Trophoblast cell (in vitro differentiated cells and primary cell): ENCODE data around the gene SLC16A8.

Experiments
- DNase-seq, 2 donors: peaks; one replicate each; pipeline ENCODE4 v3.0.0-alpha.2; 2016
- H2AFZ ChIP-seq: 2 replicates; pipeline ENCODE4 v1.6.1; 2013; ENCODE audit warnings: low read length, moderate library complexity, mild to moderate bottlenecking; ENCODE audit not compliant: insufficient read depth, poor library complexity
- H2AK5ac ChIP-seq: 2 replicates; pipeline ENCODE4 v1.6.1; 2013; ENCODE audit warnings: mild to moderate bottlenecking, low read length
- H2BK120ac ChIP-seq: 2 replicates; pipeline ENCODE4 v1.6.1; 2013; ENCODE audit warnings: low read length, mild to moderate bottlenecking, moderate library complexity; ENCODE audit not compliant: insufficient read depth, poor library complexity
- H2BK12ac ChIP-seq: 2 replicates; pipeline ENCODE4 v1.6.1; 2013; ENCODE audit warnings: mild to moderate bottlenecking, low read length, moderate library complexity
- H2BK5ac ChIP-seq: 2 replicates; pipeline ENCODE4 v1.6.1; 2013; ENCODE audit warnings: low read length, low read depth, moderate library complexity, mild to moderate bottlenecking; ENCODE audit not compliant: poor library complexity
- H3K14ac ChIP-seq: 2 replicates; pipeline ENCODE4 v1.6.1; 2013; ENCODE audit warnings: mild to moderate bottlenecking, low read length
- H3K18ac ChIP-seq: 2 replicates; pipeline ENCODE4 v1.6.1; 2013; ENCODE audit warnings: mild to moderate bottlenecking, low read length
- H3K23ac ChIP-seq: 2 replicates; pipeline ENCODE4 v1.6.1; 2013; ENCODE audit warnings: low read length
- H3K27ac ChIP-seq: 2 replicates; pipeline ENCODE4 v1.5.1; 2013; ENCODE audit warnings: low read depth, mild to moderate bottlenecking, inconsistent platforms, low read length, moderate library complexity
- H3K27me3 ChIP-seq: 2 replicates; pipeline ENCODE4 v1.6.1; 2013; ENCODE audit warnings: inconsistent platforms, mild to moderate bottlenecking, low read length, moderate library complexity; ENCODE audit not compliant: insufficient read depth
- H3K36me3 ChIP-seq, 2 experiments: 1 replicate in 1 of 2; 2 replicates in 1 of 2; pipeline ENCODE4 v1.6.1; 2013; ENCODE audit warnings: low read length in 2 of 2, mild to moderate bottlenecking in 2 of 2, moderate library complexity in 1 of 2; ENCODE audit not compliant: insufficient read depth in 2 of 2, control insufficient read depth in 1 of 2
- H3K4ac ChIP-seq: 2 replicates; pipeline ENCODE4 v1.6.1; 2013; ENCODE audit warnings: low read depth, mild to moderate bottlenecking, low read length, moderate library complexity
- H3K4me1 ChIP-seq, 2 experiments: 1 replicate in 1 of 2; 2 replicates in 1 of 2; pipeline ENCODE4 v1.6.1; 2013; ENCODE audit warnings: low read length in 2 of 2, mild to moderate bottlenecking in 2 of 2, moderate library complexity in 1 of 2; ENCODE audit not compliant: insufficient read depth in 2 of 2, control insufficient read depth in 1 of 2
- H3K4me2 ChIP-seq: 2 replicates; pipeline ENCODE4 v1.6.1; 2013; ENCODE audit warnings: inconsistent platforms, mild to moderate bottlenecking, low read length, moderate library complexity
- H3K4me3 ChIP-seq: 2 replicates; pipeline ENCODE4 v1.5.1; 2013; ENCODE audit warnings: mild to moderate bottlenecking, low read depth, low read length, inconsistent platforms
- H3K79me1 ChIP-seq: one replicate; pipeline ENCODE4 v1.6.1; 2013; ENCODE audit warnings: low read length
- H3K79me2 ChIP-seq: 2 replicates; pipeline ENCODE4 v1.6.1; 2013; ENCODE audit warnings: low read length, mild to moderate bottlenecking; ENCODE audit not compliant: control insufficient read depth, insufficient read depth, poor library complexity
- H3K9ac ChIP-seq: 2 replicates; pipeline ENCODE4 v1.6.1; 2013; ENCODE audit warnings: mild to moderate bottlenecking, low read length
- H3K9me3 ChIP-seq: 2 replicates; pipeline ENCODE4 v1.6.1; 2013; ENCODE audit warnings: low read depth, mild to moderate bottlenecking, control low read depth, inconsistent platforms, low read length; ENCODE audit not compliant: insufficient read depth
- H4K12ac ChIP-seq: 2 replicates; pipeline ENCODE4 v1.6.1; 2013; ENCODE audit warnings: low read depth, mild to moderate bottlenecking, low read length, moderate library complexity
- H4K8ac ChIP-seq: 2 replicates; pipeline ENCODE4 v1.6.1; 2013; ENCODE audit warnings: low read depth, mild to moderate bottlenecking, low read length, moderate library complexity
- H4K91ac ChIP-seq: one replicate; pipeline ENCODE4 v1.6.1; 2013; ENCODE audit warnings: low read depth, mild to moderate bottlenecking, low read length, moderate library complexity
- WGBS: extraction: QIAGEN DNeasy Blood & Tissue Kit; methylation state at CpG from one replicate; pipeline ENCODE4 v1.1.7; 2013; ENCODE audit warnings: missing lambda C conversion rate; ENCODE audit not compliant: insufficient read length, insufficient coverage; ENCODE audit errors: extremely low coverage; 5-methylcytosine and 5-hydroxymethylcytosine counted together

SLC16A8 gene

DNA sequence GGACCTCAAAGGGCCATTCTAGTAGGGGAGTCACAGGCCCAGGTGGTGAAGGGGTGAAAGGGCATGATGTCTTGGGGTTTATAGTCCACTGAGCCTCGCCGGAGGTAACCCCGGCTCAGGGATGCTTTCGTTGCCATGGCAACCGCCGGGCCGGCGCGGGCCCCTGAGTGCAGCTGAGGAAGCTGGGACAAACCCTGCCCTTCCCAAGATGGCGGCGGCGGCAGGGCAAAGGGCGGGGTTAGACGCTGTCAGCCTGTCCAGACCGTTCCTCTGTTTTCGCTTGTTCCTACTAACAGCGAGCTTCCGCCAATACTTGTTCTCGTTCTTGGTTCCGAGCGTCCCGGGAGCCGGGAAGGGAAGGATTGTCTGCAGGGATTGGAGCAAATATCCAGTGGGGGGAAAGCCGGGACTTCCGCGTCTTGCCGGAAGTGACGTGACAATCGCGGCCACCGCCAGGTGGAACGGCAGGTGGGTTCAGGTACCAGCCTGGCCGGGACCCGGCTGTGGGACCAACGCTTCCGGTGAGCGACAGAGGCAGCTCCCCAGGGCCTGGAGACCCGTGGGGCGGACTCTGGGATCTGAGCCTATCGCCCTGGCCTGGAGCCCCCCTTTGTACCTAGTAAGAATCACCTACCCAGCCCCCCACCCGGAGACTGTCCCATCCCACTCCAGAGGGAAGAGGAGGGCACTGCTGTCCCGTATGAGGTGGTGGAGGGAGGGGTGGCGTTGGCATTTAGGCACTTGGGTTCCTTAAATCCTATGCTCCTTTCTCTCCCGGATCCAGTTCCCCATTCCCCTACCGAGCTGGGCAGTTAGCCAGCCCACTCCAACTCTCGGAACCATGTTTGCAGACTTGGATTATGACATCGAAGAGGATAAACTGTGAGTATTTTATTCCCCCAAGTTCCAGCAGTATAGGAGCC lies 26.8 kb downstream of the SLC16A8 start, which contains the start of gene PICK1:
Gene PICK1, plus strand, starts transcription at position 436 of the 923 bp plus-strand sequence. Its CDS starts 406 bp downstream, at position 842.
- Histone ChIP-seq H3K4me2 (peak within 1 kb of the TSS; percentile 49), H4K91ac (peak within 1 kb of the TSS; percentile 91), H3K9ac (peak within 1 kb of the TSS; percentile 50), H2AFZ (peak within 1 kb of the TSS; percentile 86), H2BK5ac (peak within 1 kb of the TSS; percentile 86), H3K79me1 (peaks cover 6% of the 10 kb centered on the region), H3K18ac (peak within 1 kb of the TSS; percentile 64), H2BK12ac (no peak within 1 kb of the TSS), H3K27me3 (no peaks in the 10 kb centered on the region), H3K36me3 (peaks cover 13% of the 10 kb centered on the region in 2 experiments), H4K12ac (peak within 1 kb of the TSS; percentile 79), H3K4me1 (peaks cover 2 to 9% of the 10 kb centered on the region in 2 experiments), H3K4ac (peak within 1 kb of the TSS; percentile 66), H3K14ac (peak within 1 kb of the TSS; percentile 67), H4K8ac (peak within 1 kb of the TSS; percentile 95), H3K23ac (no peak within 1 kb of the TSS), H2BK120ac (peak within 1 kb of the TSS; percentile 79), H3K4me3 (peak within 1 kb of the TSS; percentile 69), H2AK5ac (peak within 1 kb of the TSS; percentile 24), H3K9me3 (no peaks in the 10 kb centered on the region), H3K27ac (peak within 1 kb of the TSS; percentile 90), H3K79me2 (peaks cover 3% of the 10 kb centered on the region)
- WGBS = no CpG with 5 or more reads among the region's 47 CpGs
- DNase-seq = peak; percentile 94 to 97

DNA sequence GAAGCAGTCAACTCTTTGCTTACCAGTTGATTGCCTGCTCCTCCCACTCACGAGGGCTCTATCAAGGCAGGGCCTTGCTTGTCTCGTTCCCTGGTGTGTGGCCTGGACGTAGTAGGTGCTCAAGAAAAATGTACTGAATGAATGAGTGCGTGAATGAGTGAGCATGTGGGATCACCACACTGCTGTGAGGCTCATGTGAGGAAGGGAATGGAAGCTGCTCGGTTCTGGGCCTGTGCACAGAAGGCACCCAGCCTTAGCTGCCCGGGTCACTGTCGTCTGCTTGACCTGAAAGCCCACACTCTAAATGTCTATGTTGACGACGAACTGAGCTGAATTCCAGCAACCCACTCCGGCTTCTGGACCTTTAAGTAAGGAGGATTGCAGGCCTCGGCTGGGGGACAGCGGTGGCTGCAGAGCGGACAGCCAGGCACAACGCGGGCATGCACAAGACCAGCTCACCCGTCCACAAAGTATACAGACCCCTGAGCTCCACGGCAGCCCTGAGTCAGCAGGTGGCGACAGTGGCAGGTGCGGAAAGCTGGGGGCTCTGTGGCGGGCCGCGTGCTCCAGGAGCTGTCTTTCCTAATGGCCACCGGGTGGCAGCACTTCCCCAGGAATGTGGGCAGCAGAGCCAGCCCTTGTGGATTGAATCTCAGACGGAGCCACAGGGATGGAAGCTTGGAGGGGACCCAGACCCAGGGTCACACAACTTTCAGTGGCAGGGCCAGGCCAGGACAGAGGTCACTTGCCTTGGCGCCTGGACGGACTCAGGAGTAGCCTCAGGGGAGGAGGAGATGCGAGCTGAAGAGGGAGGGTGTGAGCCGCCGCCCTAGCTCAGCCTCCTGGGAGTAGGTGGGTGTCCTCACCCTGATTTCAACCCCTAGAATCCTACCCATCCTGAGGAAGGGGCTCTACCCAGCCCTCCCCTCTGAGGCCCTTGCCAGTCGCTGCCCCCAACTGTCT lies 31.8 kb downstream of the SLC16A8 start:
- H2BK12ac ChIP-seq = peak overlapping the region; percentile 10
- no peak overlapping the region for H3K4ac ChIP-seq
- H3K23ac ChIP-seq = no peak overlapping the region
- no peak overlapping the region for H4K91ac ChIP-seq
- peak overlapping the region; percentile 20 for H2AK5ac ChIP-seq
- no peak overlapping the region for H3K4me2 ChIP-seq
- H3K36me3 ChIP-seq = no peaks in the 10 kb centered on the region
- no peak overlapping the region for H3K4me3 ChIP-seq
- H3K14ac ChIP-seq = no peak overlapping the region
- H4K12ac ChIP-seq = no peak overlapping the region
- no peak overlapping the region for H2AFZ ChIP-seq
- H2BK120ac ChIP-seq = no peak overlapping the region
- H3K27ac ChIP-seq = no peak overlapping the region
- no peak overlapping the region for H3K18ac ChIP-seq
- no peaks in the 10 kb centered on the region for H3K79me2 ChIP-seq
- peaks cover 2% of the 10 kb centered on the region for H3K79me1 ChIP-seq
- H4K8ac ChIP-seq = peak overlapping the region; percentile 34
- no peaks in the 10 kb centered on the region for H3K27me3 ChIP-seq
- WGBS = no CpG with 5 or more reads among the region's 30 CpGs
- peaks cover 2 to 5% of the 10 kb centered on the region in 2 experiments for H3K4me1 ChIP-seq
- H3K9ac ChIP-seq = no peak overlapping the region
- H3K9me3 ChIP-seq = no peaks in the 10 kb centered on the region
- no peak overlapping the region for H2BK5ac ChIP-seq
- DNase-seq = peak; percentile 57 to 85

DNA sequence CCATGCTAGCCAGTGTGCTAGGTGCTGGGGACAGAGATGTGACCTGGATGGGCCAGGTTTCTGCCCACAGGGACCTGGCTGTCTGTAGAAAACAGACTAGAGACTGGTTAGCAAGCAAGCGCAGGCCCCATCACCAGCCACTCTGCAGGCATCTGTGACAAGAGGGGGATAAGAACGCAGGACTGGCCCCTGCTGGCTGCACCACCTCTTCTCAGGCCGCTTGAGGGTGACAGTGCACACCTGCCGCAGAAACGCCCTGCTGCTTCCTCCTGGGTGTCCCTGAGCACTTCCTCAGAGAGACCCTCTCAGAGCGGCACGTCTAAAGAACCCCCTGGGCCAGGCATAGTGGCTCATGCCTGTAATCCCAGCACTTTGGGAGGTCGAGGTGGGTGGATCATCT lies 32.7 kb downstream of the SLC16A8 start:
- H3K27me3 ChIP-seq = no peaks in the 10 kb centered on the region
- H3K27ac ChIP-seq = no peak overlapping the region
- H4K12ac ChIP-seq = no peak overlapping the region
- H3K14ac ChIP-seq = no peak overlapping the region
- H2AFZ ChIP-seq = no peak overlapping the region
- no peak overlapping the region for H3K4ac ChIP-seq
- H2AK5ac ChIP-seq = no peak overlapping the region
- H3K36me3 ChIP-seq = no peaks in the 10 kb centered on the region
- no peak overlapping the region for H4K91ac ChIP-seq
- H3K23ac ChIP-seq = no peak overlapping the region
- H3K4me3 ChIP-seq = no peak overlapping the region
- no peaks in the 10 kb centered on the region for H3K9me3 ChIP-seq
- DNase-seq = no peak
- WGBS = no CpG with 5 or more reads among the region's 8 CpGs
- no peak overlapping the region for H2BK12ac ChIP-seq
- H3K18ac ChIP-seq = no peak overlapping the region
- no peak overlapping the region for H3K4me2 ChIP-seq
- H2BK120ac ChIP-seq = no peak overlapping the region
- H3K79me1 ChIP-seq = no peaks in the 10 kb centered on the region
- no peak overlapping the region for H4K8ac ChIP-seq
- no peaks in the 10 kb centered on the region for H3K4me1 ChIP-seq
- H3K9ac ChIP-seq = no peak overlapping the region
- H2BK5ac ChIP-seq = no peak overlapping the region
- H3K79me2 ChIP-seq = no peaks in the 10 kb centered on the region

DNA sequence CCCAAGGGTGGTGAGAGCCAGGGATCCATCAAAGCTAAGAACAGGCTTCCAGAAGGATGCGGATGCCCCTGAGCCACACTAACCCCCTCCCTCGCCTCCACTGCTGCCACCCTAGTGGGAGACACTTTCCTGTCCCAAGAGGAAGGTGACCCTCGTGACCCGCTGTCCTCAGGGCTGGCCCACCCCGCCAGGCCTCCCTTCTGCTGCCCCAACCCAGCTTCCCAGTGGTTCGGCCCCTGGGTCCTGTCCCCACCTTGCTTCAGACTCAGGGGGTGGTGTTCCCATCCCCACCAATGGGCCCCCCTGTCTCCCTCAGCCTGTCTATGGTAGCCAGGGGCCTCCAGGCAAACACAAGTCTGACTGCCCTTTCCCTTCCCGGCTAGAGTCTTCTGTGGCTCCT lies 33.3 kb downstream of the SLC16A8 start:
- Histone ChIP-seq H3K4ac (no peak overlapping the region), H4K8ac (no peak overlapping the region), H3K79me2 (no peaks in the 10 kb centered on the region), H3K4me1 (peaks cover 0 to 3% of the 10 kb centered on the region in 2 experiments), H2BK12ac (no peak overlapping the region), H4K12ac (no peak overlapping the region), H2BK5ac (no peak overlapping the region), H3K9ac (no peak overlapping the region), H3K27ac (no peak overlapping the region), H3K18ac (no peak overlapping the region), H2AFZ (no peak overlapping the region), H2BK120ac (no peak overlapping the region), H3K4me2 (no peak overlapping the region), H3K4me3 (no peak overlapping the region), H3K27me3 (no peaks in the 10 kb centered on the region), H4K91ac (no peak overlapping the region), H3K23ac (no peak overlapping the region), H3K9me3 (no peaks in the 10 kb centered on the region), H3K14ac (no peak overlapping the region), H3K79me1 (no peaks in the 10 kb centered on the region), H3K36me3 (no peaks in the 10 kb centered on the region), H2AK5ac (no peak overlapping the region)
- WGBS = no CpG with 5 or more reads among the region's 7 CpGs
- DNase-seq = no peak
